ENCODE data around the gene MYBPC3. TPM values are rescaled to one million over a fixed set of nuclear protein-coding genes. Genes with fewer than 3 reads are reported as not detected.
A peak's percentile ranks its signal among the peaks of the same experiment; 100 is the strongest.
"Not testable (repeated sequence)": the region's sequence is repeated elsewhere in the genome, so short reads cannot be mapped to it uniquely, and the experiment has no call there.

MYBPC3 gene
- total and polyA plus RNA-seq, 12 donors, result 484 to 3,138 (median 2,423) TPM

GRCh38 chr11:47324520-47324919, 28.0 kb downstream of the MYBPC3 start:
- H3K27ac ChIP-seq, result peak overlapping the region in 1 of 10 donors; percentile 84
- no peaks in the 10 kb centered on the region for H3K27me3 ChIP-seq
- intact Hi-C loops (cut with DNase I), result no loop called here
- ATAC-seq (peak in 2 of 8 donors; percentile 1 to 9), DNase-seq (no peak)
- H3K4me1 ChIP-seq, result peaks cover 6 to 23% (median 14%) of the 10 kb centered on the region in 9 donors
- H3K4me3 ChIP-seq, result no peak overlapping the region
- peaks cover 0 to 69% (median 0%) of the 10 kb centered on the region in 9 donors for H3K36me3 ChIP-seq
- TF ChIP-seq, protein P1, sequence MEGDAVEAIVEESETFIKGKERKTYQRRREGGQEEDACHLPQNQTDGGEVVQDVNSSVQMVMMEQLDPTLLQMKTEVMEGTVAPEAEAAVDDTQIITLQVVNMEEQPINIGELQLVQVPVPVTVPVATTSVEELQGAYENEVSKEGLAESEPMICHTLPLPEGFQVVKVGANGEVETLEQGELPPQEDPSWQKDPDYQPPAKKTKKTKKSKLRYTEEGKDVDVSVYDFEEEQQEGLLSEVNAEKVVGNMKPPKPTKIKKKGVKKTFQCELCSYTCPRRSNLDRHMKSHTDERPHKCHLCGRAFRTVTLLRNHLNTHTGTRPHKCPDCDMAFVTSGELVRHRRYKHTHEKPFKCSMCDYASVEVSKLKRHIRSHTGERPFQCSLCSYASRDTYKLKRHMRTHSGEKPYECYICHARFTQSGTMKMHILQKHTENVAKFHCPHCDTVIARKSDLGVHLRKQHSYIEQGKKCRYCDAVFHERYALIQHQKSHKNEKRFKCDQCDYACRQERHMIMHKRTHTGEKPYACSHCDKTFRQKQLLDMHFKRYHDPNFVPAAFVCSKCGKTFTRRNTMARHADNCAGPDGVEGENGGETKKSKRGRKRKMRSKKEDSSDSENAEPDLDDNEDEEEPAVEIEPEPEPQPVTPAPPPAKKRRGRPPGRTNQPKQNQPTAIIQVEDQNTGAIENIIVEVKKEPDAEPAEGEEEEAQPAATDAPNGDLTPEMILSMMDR (IDR thresholded peaks at IDR 0.05), result no peak
- no peaks in the 10 kb centered on the region for H3K9me3 ChIP-seq
- 89 to 90% methylated on average over 12 of the region's 12 CpGs for WGBS, 2 donors

DNA sequence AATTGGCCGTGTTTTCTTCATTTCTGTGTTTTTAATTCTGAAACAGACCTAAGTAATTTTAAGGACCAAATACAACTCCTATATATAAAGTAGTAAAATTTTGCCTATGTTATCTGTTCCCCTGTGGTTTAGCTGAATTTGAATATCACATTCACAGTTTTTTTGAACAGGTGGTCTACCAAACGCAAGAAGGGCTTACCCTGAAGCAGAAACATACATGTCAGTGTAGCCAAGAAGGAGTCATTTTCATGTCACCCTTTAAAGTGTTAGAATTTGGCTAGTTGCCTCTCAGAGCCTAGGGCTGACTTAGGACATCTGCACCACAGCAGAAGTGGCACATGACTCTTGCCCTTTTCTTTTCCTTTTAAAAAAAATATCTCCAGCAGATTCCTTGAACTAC, 34.3 kb downstream of the MYBPC3 start:
- Histone ChIP-seq H3K9me3 (no peaks in the 10 kb centered on the region), H3K27ac (no peak overlapping the region), H3K4me3 (no peak overlapping the region), H3K36me3 (peaks cover 0 to 96% (median 0%) of the 10 kb centered on the region in 9 donors), H3K4me1 (peaks cover 0 to 3% (median 0%) of the 10 kb centered on the region in 9 donors), H3K27me3 (no peaks in the 10 kb centered on the region)
- intact Hi-C loops (cut with DNase I), result no loop called here
- ATAC-seq (no peak), DNase-seq (no peak)
- WGBS, 2 donors, result 76 to 88% methylated on average over 2 of the region's 2 CpGs
- TF ChIP-seq, protein P1 (IDR thresholded peaks at IDR 0.05), result no peak

DNA sequence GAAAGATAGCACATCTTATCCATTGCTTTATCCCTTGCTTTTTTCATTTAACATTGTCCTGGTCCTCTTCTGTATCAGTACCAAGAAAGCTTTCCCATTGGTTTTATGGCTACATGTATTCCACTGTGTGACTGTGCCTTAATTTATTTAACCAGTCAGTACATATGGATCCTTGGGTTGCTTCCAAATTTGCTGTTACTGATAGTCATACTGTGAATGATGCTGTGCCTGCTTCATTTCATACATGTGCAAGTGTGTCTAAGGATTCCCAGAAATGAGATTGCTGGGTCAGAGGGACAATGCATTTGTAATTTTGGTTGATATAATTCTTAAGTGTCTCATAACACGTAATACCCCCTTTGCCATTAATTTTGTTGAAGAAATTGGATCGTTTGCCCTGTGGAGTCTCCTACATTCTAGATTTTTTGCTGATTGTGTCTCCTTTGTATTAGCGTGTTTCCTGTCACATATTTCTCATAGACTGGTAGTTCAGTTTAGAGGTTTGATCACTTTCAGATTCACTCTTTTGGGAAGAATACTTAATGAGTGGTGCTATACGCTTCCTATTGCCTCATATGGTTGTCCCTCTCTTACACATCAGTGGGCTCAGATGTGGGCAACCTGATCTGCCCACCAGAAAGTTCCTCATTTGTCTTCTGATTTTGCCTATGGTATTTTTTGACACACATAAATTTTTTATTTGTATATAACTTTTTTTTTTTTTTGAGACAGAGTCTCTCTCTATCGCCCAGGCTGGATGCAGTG, 35.3 kb downstream of the MYBPC3 start:
- H3K27ac ChIP-seq, result no peak overlapping the region
- ATAC-seq (no peak), DNase-seq (no peak)
- H3K4me1 ChIP-seq, result peaks cover 0 to 3% (median 0%) of the 10 kb centered on the region in 9 donors
- H3K36me3 ChIP-seq, result peaks cover 0 to 96% (median 0%) of the 10 kb centered on the region in 9 donors
- intact Hi-C loops (cut with DNase I), result no loop called here
- H3K4me3 ChIP-seq, result no peak overlapping the region
- 82 to 87% methylated on average over 5 of the region's 5 CpGs for WGBS, 2 donors
- no peaks in the 10 kb centered on the region for H3K27me3 ChIP-seq
- TF ChIP-seq, protein P1 (IDR thresholded peaks at IDR 0.05), result no peak
- no peaks in the 10 kb centered on the region for H3K9me3 ChIP-seq

- intact Hi-C loops (cut with DNase I); H3K4me3 ChIP-seq; H3K4me1 ChIP-seq; H3K27me3 ChIP-seq; H3K27ac ChIP-seq; DNase-seq; H3K9me3 ChIP-seq; ATAC-seq: not testable (repeated sequence)
- WGBS, 2 donors, result 86 to 91% methylated on average over 8 of the region's 8 CpGs
- peaks cover 0 to 96% (median 0%) of the 10 kb centered on the region in 9 donors for H3K36me3 ChIP-seq
Measured at GRCh38 chr11:47316501-47316900, 36.0 kb downstream of the MYBPC3 start.

GRCh38 chr11:47314992-47315391, 37.5 kb downstream of the MYBPC3 start:
- intact Hi-C loops (cut with DNase I), result no loop called here
- TF ChIP-seq, protein P1 (IDR thresholded peaks at IDR 0.05), result no peak
- H3K9me3 ChIP-seq, result no peaks in the 10 kb centered on the region
- 75 to 85% methylated on average over 5 of the region's 5 CpGs for WGBS, 2 donors
- no peaks in the 10 kb centered on the region for H3K27me3 ChIP-seq
- DNase-seq, result no peak
- no peak for ATAC-seq
- peaks cover 0 to 98% (median 0%) of the 10 kb centered on the region in 9 donors for H3K36me3 ChIP-seq
- H3K27ac ChIP-seq, result no peak overlapping the region
- H3K4me1 ChIP-seq, result peaks cover 0 to 3% (median 0%) of the 10 kb centered on the region in 9 donors
- no peak overlapping the region for H3K4me3 ChIP-seq
